H1 (cell line): ENCODE measurements around the gene RASSF5. TPM values are rescaled to one million over a fixed set of nuclear protein-coding genes. Genes with fewer than 3 reads are reported as not detected.

Experiments
- CTCF ChIA-PET: fragments of 300-600 bp; sonication (Branson Sonifier 250); formaldehyde crosslinking; loops from one replicate; lab custom pipeline; 2021; ENCODE audit not compliant: partially characterized antibody; lab: Charles Lee
- POLR2A ChIA-PET: fragments of 300-600 bp; sonication (Branson Sonifier 250); formaldehyde crosslinking; loops from one replicate; lab custom pipeline; 2021; ENCODE audit warnings: inconsistent platforms; ENCODE audit not compliant: partially characterized antibody; lab: Charles Lee
- DNase-seq, 2 experiments: peaks; one replicate each; pipeline versions ENCODE4 v3.0.0 to v3.0.0-alpha.2; 2010 to 2022; ENCODE audit warnings: low spot score in 2 of 2, low read depth in 1 of 2, mixed read lengths in 1 of 2
- FAIRE-seq: peaks from 2 replicates; lab custom pipeline; 2011; peaks lifted over from hg19 to GRCh38; lab: Jason Lieb, UNC
- H2AFZ ChIP-seq: 2 replicates; pipeline ENCODE4 v1.8.1; 2012; ENCODE audit warnings: low read length, inconsistent platforms
- H2AK5ac ChIP-seq: 2 replicates; pipeline ENCODE4 v1.6.1; 2013; ENCODE audit warnings: low read depth, low read length
- H2BK120ac ChIP-seq: replicated peaks from 2 replicates; pipeline ENCODE3; 2013; ENCODE audit warnings: low read depth, low read length, inconsistent platforms
- H2BK12ac ChIP-seq: 2 replicates; pipeline ENCODE4 v1.6.1; 2013; ENCODE audit warnings: low read depth, low read length
- H2BK15ac ChIP-seq: 2 replicates; pipeline ENCODE4 v1.6.1; 2013; ENCODE audit warnings: low read length
- H2BK20ac ChIP-seq: 2 replicates; pipeline ENCODE4 v1.6.1; 2013; ENCODE audit warnings: low read length
- H2BK5ac ChIP-seq: 2 replicates; pipeline ENCODE4 v1.6.1; 2013; ENCODE audit warnings: low read depth, low read length
- H3K14ac ChIP-seq: 2 replicates; pipeline ENCODE4 v1.6.1; 2013; ENCODE audit warnings: inconsistent platforms; ENCODE audit not compliant: insufficient read length
- H3K18ac ChIP-seq: 2 replicates; pipeline ENCODE4 v1.6.1; 2013; ENCODE audit warnings: low read length; ENCODE audit errors: extremely low read depth
- H3K23ac ChIP-seq: 2 replicates; pipeline ENCODE4 v1.6.1; 2013; ENCODE audit warnings: inconsistent platforms; ENCODE audit not compliant: insufficient read length
- H3K23me2 ChIP-seq: 2 replicates; pipeline ENCODE4 v1.6.1; 2013; ENCODE audit warnings: low read depth, low read length
- H3K27ac ChIP-seq: 2 replicates; pipeline ENCODE4 v1.6.1; 2011; ENCODE audit warnings: low read depth, low read length, inconsistent platforms
- H3K27me3 ChIP-seq, 4 experiments: replicated peaks in 1 of 4; 1 replicate in 1 of 4; 2 replicates in 3 of 4; pipeline versions ENCODE4 v1.6.1 to v1.8.1; 2011 to 2013; ENCODE audit warnings: low read length in 3 of 4, mild to moderate bottlenecking in 3 of 4, inconsistent platforms in 2 of 4, mixed read lengths in 2 of 4, moderate library complexity in 1 of 4; ENCODE audit not compliant: control insufficient read depth in 3 of 4, insufficient read depth in 3 of 4; ENCODE audit errors: extremely low read depth in 1 of 4
- H3K36me3 ChIP-seq, 4 experiments: 2 replicates each; pipeline versions ENCODE4 v1.6.1 to v1.8.1; 2011 to 2013; ENCODE audit warnings: mild to moderate bottlenecking in 4 of 4, low read length in 3 of 4, moderate library complexity in 2 of 4, control low read depth in 1 of 4, inconsistent platforms in 1 of 4; ENCODE audit not compliant: insufficient read depth in 4 of 4, control insufficient read depth in 2 of 4
- H3K4ac ChIP-seq: replicated peaks from 2 replicates; pipeline ENCODE3; 2013; ENCODE audit warnings: low read length, low read depth, mixed read lengths, inconsistent platforms; ENCODE audit not compliant: insufficient read length
- H3K4me1 ChIP-seq, 4 experiments: replicated peaks in 1 of 4; 1 replicate in 1 of 4; 2 replicates in 3 of 4; pipeline versions ENCODE4 v1.6.1 to v1.8.1; 2011 to 2013; ENCODE audit warnings: low read length in 3 of 4, inconsistent platforms in 2 of 4, mixed read lengths in 1 of 4; ENCODE audit not compliant: insufficient read depth in 4 of 4, control insufficient read depth in 3 of 4
- H3K4me2 ChIP-seq, 2 experiments: 2 replicates each; pipeline versions ENCODE4 v1.6.1 to v1.8.1; 2011 to 2013; ENCODE audit warnings: low read depth in 2 of 2, low read length in 2 of 2, control low read depth in 1 of 2, inconsistent platforms in 1 of 2, mild to moderate bottlenecking in 1 of 2; ENCODE audit not compliant: insufficient read depth in 1 of 2
- H3K4me3 ChIP-seq, 4 experiments: fragments of 200-600, 300-600 bp in 1 of 4; sonication (generic), shearing (Covaris generic), sonication (Bioruptor Twin) in 1 of 4; 2 replicates each; pipeline versions ENCODE4 v1.5.1 to v1.8.1; 2011 to 2016; ENCODE audit warnings: low read length in 4 of 4, low read depth in 3 of 4, control low read depth in 2 of 4, inconsistent platforms in 2 of 4, mild to moderate bottlenecking in 2 of 4, mixed read lengths in 1 of 4, moderate library complexity in 1 of 4; ENCODE audit not compliant: insufficient read depth in 2 of 4; ENCODE audit errors: extremely low read depth in 1 of 4
- H3K56ac ChIP-seq: replicated peaks from 2 replicates; pipeline ENCODE3; 2013; ENCODE audit warnings: low read depth, mild to moderate bottlenecking, mixed read lengths, low read length, inconsistent platforms; ENCODE audit not compliant: insufficient read length
- H3K79me1 ChIP-seq: 2 replicates; pipeline ENCODE4 v1.6.1; 2013; ENCODE audit warnings: low read depth, low read length, control low read depth
- H3K79me2 ChIP-seq, 2 experiments: 2 replicates each; pipeline versions ENCODE4 v1.6.1 to v1.8.1; 2012 to 2013; ENCODE audit warnings: low read length in 2 of 2, mild to moderate bottlenecking in 2 of 2, inconsistent platforms in 1 of 2; ENCODE audit not compliant: insufficient read depth in 2 of 2, control insufficient read depth in 1 of 2
- H3K9ac ChIP-seq, 4 experiments: replicated peaks in 1 of 4; 1 replicate in 1 of 4; 2 replicates in 3 of 4; pipeline versions ENCODE4 v1.6.1 to v1.8.1; 2011 to 2013; ENCODE audit warnings: low read depth in 3 of 4, low read length in 3 of 4, control low read depth in 2 of 4, mild to moderate bottlenecking in 2 of 4, moderate library complexity in 2 of 4, inconsistent platforms in 1 of 4; ENCODE audit errors: extremely low read depth in 1 of 4
- H3K9me3 ChIP-seq, 2 experiments: 2 replicates each; pipeline versions ENCODE4 v1.6.1 to v1.8.1; 2012 to 2013; ENCODE audit warnings: mild to moderate bottlenecking in 2 of 2, moderate library complexity in 2 of 2, control low read depth in 1 of 2, inconsistent platforms in 1 of 2, low read depth in 1 of 2, low read length in 1 of 2, mixed read lengths in 1 of 2; ENCODE audit not compliant: insufficient read depth in 2 of 2
- H4K20me1 ChIP-seq, 2 experiments: replicated peaks in 1 of 2; 2 replicates each; pipeline versions ENCODE3 to v1.8.1; 2011 to 2013; ENCODE audit warnings: inconsistent platforms in 2 of 2, low read length in 2 of 2, mild to moderate bottlenecking in 1 of 2; ENCODE audit not compliant: insufficient read depth in 2 of 2, control insufficient read depth in 1 of 2
- H4K5ac ChIP-seq: 2 replicates; pipeline ENCODE4 v1.6.1; 2013; ENCODE audit warnings: low read length, low read depth, mixed read lengths, inconsistent platforms; ENCODE audit not compliant: insufficient read length
- H4K8ac ChIP-seq: 2 replicates; pipeline ENCODE4 v1.8.0; 2013; ENCODE audit warnings: mild to moderate bottlenecking, moderate library complexity, low read length, inconsistent platforms; ENCODE audit not compliant: insufficient read depth; ENCODE audit errors: extremely low read depth
- H4K91ac ChIP-seq: replicated peaks from 2 replicates; pipeline ENCODE3; 2013; ENCODE audit warnings: low read length, mixed read lengths, inconsistent platforms; ENCODE audit not compliant: insufficient read length
- BACH1 ChIP-seq: IDR thresholded peaks from 2 replicates; pipeline ENCODE4 v1.6.1; 2012; ENCODE audit warnings: low read length, improper control_type of control experiment
- CTCF ChIP-seq, 3 experiments: IDR thresholded peaks; 1 replicate in 2 of 3; 2 replicates in 1 of 3; pipeline versions ENCODE4 v1.5.1 to v1.6.1; 2011; ENCODE audit warnings: low read length in 3 of 3, mild to moderate bottlenecking in 3 of 3, inconsistent platforms in 2 of 3, low read depth in 1 of 3, moderate library complexity in 1 of 3; ENCODE audit not compliant: insufficient read depth in 1 of 3; ENCODE audit errors: control extremely low read depth in 1 of 3
- GABPA ChIP-seq: IDR thresholded peaks from 2 replicates; pipeline ENCODE4 v1.6.1; 2011; ENCODE audit warnings: mild to moderate bottlenecking, low read length, moderate library complexity, borderline replicate concordance; ENCODE audit not compliant: insufficient read depth
- GTF2F1 ChIP-seq: IDR thresholded peaks from 2 replicates; pipeline ENCODE4 v1.6.1; 2012; ENCODE audit warnings: low read depth, low read length, improper control_type of control experiment, borderline replicate concordance
- HDAC2 ChIP-seq, 2 experiments: fragments of 300-600 bp in 1 of 2; sonication (generic) in 1 of 2; IDR thresholded peaks; 2 replicates each; pipeline ENCODE4 v1.6.1; 2011 to 2012; ENCODE audit warnings: low read depth in 2 of 2, low read length in 2 of 2, mild to moderate bottlenecking in 2 of 2, moderate library complexity in 2 of 2, borderline replicate concordance in 1 of 2, inconsistent platforms in 1 of 2
- KDM5A ChIP-seq: fragments of 200-600 bp; IDR thresholded peaks from 2 replicates; pipeline ENCODE4 v1.7.1; 2012; ENCODE audit warnings: mild to moderate bottlenecking, low read length, inconsistent platforms, mixed read lengths
- NANOG ChIP-seq: IDR thresholded peaks from 2 replicates; pipeline ENCODE4 v1.6.1; 2011; ENCODE audit warnings: low read length, low read depth, mild to moderate bottlenecking, inconsistent platforms; ENCODE audit not compliant: insufficient read depth, poor library complexity, severe bottlenecking
- PHF8 ChIP-seq: fragments of 200-600 bp; sonication (generic); conservative IDR thresholded peaks from 2 replicates; pipeline ENCODE4 v1.7.1; 2012; ENCODE audit warnings: low read depth, mild to moderate bottlenecking, inconsistent platforms, low read length, moderate library complexity
- RBBP5 ChIP-seq: IDR thresholded peaks from 2 replicates; pipeline ENCODE4 v1.7.1; 2012; ENCODE audit warnings: low read depth, mild to moderate bottlenecking, inconsistent platforms, low read length, moderate library complexity, borderline replicate concordance
- YY1 ChIP-seq: IDR thresholded peaks from 2 replicates; pipeline ENCODE4 v1.6.1; 2011; ENCODE audit warnings: low read depth, mild to moderate bottlenecking, low read length
- WGBS, 2 experiments: shearing (Covaris generic) in 1 of 2; methylation state at CpG; one replicate each; pipeline versions ENCODE4 v1.1.6 to v1.1.7; 2013 to 2015; ENCODE audit warnings: low lambda C conversion rate in 2 of 2, mixed read lengths in 2 of 2, inconsistent platforms in 1 of 2, low coverage in 1 of 2, missing lambda C conversion rate in 1 of 2; ENCODE audit not compliant: insufficient replicate concordance in 2 of 2, insufficient coverage in 1 of 2, insufficient read length in 1 of 2; ENCODE audit errors: extremely low coverage in 1 of 2, missing lambda C conversion rate in 1 of 2; 5-methylcytosine and 5-hydroxymethylcytosine counted together
- polyA plus RNA-seq, 7 experiments: library from polyadenylated mRNA; depleted of rRNA in 3 of 7; stranded (reverse) in 5 of 7; unstranded in 2 of 7; fragments of >200 nt in 5 of 7; fragments of 200-250 nt in 2 of 7; gene quantifications; 1 replicate in 5 of 7; 2 replicates in 1 of 7; 4 replicates in 1 of 7; pipeline versions ENCODE4 v1.2.1 to v1.2.3, GENCODE V29; 2011 to 2013; ENCODE audit warnings: missing spikeins in 2 of 7, mixed read lengths in 2 of 7
- total RNA-seq: library from RNA; stranded (reverse); fragmentation: NEBNext Ultra II Directional; extraction: Animal tissue kit (Norgen Biotek cat#: 25700); gene quantifications from 2 replicates; pipeline ENCODE4 v1.2.1, GENCODE V29; 2021

The RASSF5 gene
- total and polyA plus RNA-seq, 2 of the 8 experiments (the other 6 are each of a cell fraction or from before 2014, with no cell fraction given) = 0.82 to 1.8 TPM

- Histone ChIP-seq H2BK15ac (no peak overlapping the region), H3K79me1 (no peaks in the 10 kb centered on the region), H3K36me3 (no peaks in the 10 kb centered on the region), H4K5ac (no peak overlapping the region), H3K14ac (no peak overlapping the region), H3K18ac (no peak overlapping the region), H3K4me2 (no peak overlapping the region), H3K23me2 (no peaks in the 10 kb centered on the region), H3K9me3 (no peaks in the 10 kb centered on the region), H3K9ac (no peak overlapping the region), H3K27me3 (no peaks in the 10 kb centered on the region), H3K56ac (no peak overlapping the region), H2AK5ac (no peak overlapping the region), H2BK120ac (no peak overlapping the region), H3K4ac (no peak overlapping the region), H4K91ac (no peak overlapping the region), H3K4me3 (no peak overlapping the region), H3K23ac (no peak overlapping the region), H2BK12ac (no peak overlapping the region), H2AFZ (no peak overlapping the region), H2BK20ac (no peak overlapping the region), H4K8ac (no peak overlapping the region), H3K27ac (no peak overlapping the region), H3K4me1 (peaks cover 0 to 3% (median 2%) of the 10 kb centered on the region in 4 experiments; a peak in 2 of 7 replicates), H2BK5ac (no peak overlapping the region), H4K20me1 (no peaks in the 10 kb centered on the region), H3K79me2 (no peaks in the 10 kb centered on the region)
- 87% methylated on average over 1 of the region's 1 CpG; no CpG with 5 or more reads in 1 of the 2 experiments for WGBS, 2 experiments
- TF ChIP-seq PHF8 (no peak), NANOG (no peak), BACH1 (no peak), YY1 (no peak), HDAC2 (IDR thresholded peaks at IDR 0.05; ENCODE audit: borderline replicate concordance in 1 of 2, low read depth in 2 of 2, low read length in 2 of 2) (no peak), CTCF (IDR thresholded peaks at IDR 0.05; ENCODE audit: control extremely low read depth in 1 of 3, insufficient read depth in 1 of 3, low read depth in 1 of 3, low read length in 3 of 3) (no peak), KDM5A (no peak), RBBP5 (no peak), GTF2F1 (no peak), GABPA (no peak)
- ChIA-PET POLR2A (interaction anchor here (0.9 to 1.1 kb wide), 2 partner anchors 36 to 50 kb away, joined by 4 read pairs; no protein-coding TSS in a partner anchor), CTCF (interaction anchor here (0.6 to 18.2 kb wide), 49 partner anchors 8 to 1265 kb away, joined by 3 to 298 read pairs (median 4); partner anchors contain the start of genes DYRK3, IKBKE and RASSF5)
- FAIRE-seq = no peak
- DNase-seq = no peak
Measured at GRCh38 chr1:206545351-206545750, 38.0 kb downstream of the RASSF5 start.
